Body of pancreas (tissue), 4 donors: ENCODE data around the gene RPUSD1.

ENCODE experiments used
- CTCF ChIP-seq, 7 experiments: fragments of 450-650 bp in 4 of 7; fragments of 200-600 bp in 3 of 7; sonication (generic) in 3 of 7; IDR thresholded peaks; one replicate each; pipeline ENCODE4 v1.5.1; 2016 to 2019; ENCODE audit warnings: antibody characterized with exemption in 7 of 7
- POLR2A ChIP-seq, 3 donors: fragments of 450-650 bp; IDR thresholded peaks; one replicate each; pipeline ENCODE4 v1.6.1; 2016; ENCODE audit warnings: antibody characterized with exemption in 3 of 3, mild to moderate bottlenecking in 2 of 3

GRCh38 chr16:785563-786535 is 2.3 kb downstream of the RPUSD1 start:
- peak; percentile 48 to 66 (median 55) for TF ChIP-seq CTCF (IDR thresholded peaks at IDR 0.05)
- TF ChIP-seq POLR2A (IDR thresholded peaks at IDR 0.05) = no peak
